Muscle of leg (tissue), 11 donors: ENCODE data around the gene LTO1. TPM values are rescaled to one million over a fixed set of nuclear protein-coding genes. Genes with fewer than 3 reads are reported as not detected.

Experiments
- DNase-seq: peaks from one replicate; pipeline ENCODE4 v3.0.0; 2013
- H3K27ac ChIP-seq: one replicate; pipeline ENCODE4 v1.5.1; 2013; ENCODE audit warnings: mild to moderate bottlenecking, low read length, control low read depth
- H3K27me3 ChIP-seq: one replicate; pipeline ENCODE4 v1.6.1; 2013; ENCODE audit warnings: low read length; ENCODE audit not compliant: control insufficient read depth, insufficient read depth
- H3K36me3 ChIP-seq: one replicate; pipeline ENCODE4 v1.6.1; 2013; ENCODE audit warnings: low read length; ENCODE audit not compliant: control insufficient read depth, insufficient read depth
- H3K4me1 ChIP-seq: one replicate; pipeline ENCODE4 v1.6.1; 2013; ENCODE audit warnings: low read length; ENCODE audit not compliant: control insufficient read depth, insufficient read depth
- H3K4me3 ChIP-seq: one replicate; pipeline ENCODE4 v1.5.1; 2013; ENCODE audit warnings: low read length, control low read depth
- H3K9me3 ChIP-seq: replicated peaks from 2 replicates; pipeline ENCODE4 v1.6.1; 2013; ENCODE audit warnings: low read depth, low read length; ENCODE audit not compliant: control insufficient read depth
- WGBS: methylation state at CpG from one replicate; pipeline ENCODE4 v1.1.5; 2013; ENCODE audit warnings: missing lambda C conversion rate; ENCODE audit not compliant: insufficient coverage; 5-methylcytosine and 5-hydroxymethylcytosine counted together
- polyA plus RNA-seq, 8 donors: library from polyadenylated mRNA; unstranded; fragments of 120-200 nt; gene quantifications; one replicate each; pipeline versions ENCODE4 v1.2.1 to v1.2.3, GENCODE V29; 2013; ENCODE audit warnings: inconsistent platforms in 1 of 8, low replicate concordance in 1 of 8; ENCODE audit not compliant: insufficient read length in 8 of 8, insufficient read depth in 1 of 8
- total RNA-seq: library from RNA; stranded (reverse); fragments of 120-200 nt; gene quantifications from one replicate; pipeline ENCODE4 v1.2.4, GENCODE V29; 2013

The LTO1 gene
- total and polyA plus RNA-seq, 9 donors = 12.2 to 22.2 (median 18.7) TPM

- DNase-seq = peak; percentile 90
These were observed 34.1 kb downstream of the LTO1 start, which contains the start of gene CCND1 for GRCh38 chr11:69640995-69641581. CCND1 (plus strand) TSS chr11:69641156; CDS start chr11:69641314, 158 bp downstream.

GRCh38 chr11:69640260-69640994 lies 34.7 kb downstream of the LTO1 start:
- Histone ChIP-seq H3K27me3 (peaks cover 57% of the 10 kb centered on the region), H3K9me3 (no peaks in the 10 kb centered on the region), H3K36me3 (peaks cover 17% of the 10 kb centered on the region), H3K4me1 (peaks cover 70% of the 10 kb centered on the region), H3K4me3 (peak overlapping the region; percentile 85), H3K27ac (peak overlapping the region; percentile 57)
- DNase-seq = peak; percentile 43
- WGBS = 1% methylated on average over 39 of the region's 43 CpGs

More at GRCh38 chr11:69640995-69641581, 34.1 kb downstream of the LTO1 start, which contains the start of gene CCND1:
- H3K27me3 ChIP-seq = peaks cover 54% of the 10 kb centered on the region
- H3K27ac ChIP-seq = peak within 1 kb of the TSS; percentile 75
- H3K4me1 ChIP-seq = peaks cover 72% of the 10 kb centered on the region
- under 1% methylated on average over 33 of the region's 49 CpGs for WGBS
- H3K4me3 ChIP-seq = peak within 1 kb of the TSS; percentile 85
- H3K36me3 ChIP-seq = peaks cover 23% of the 10 kb centered on the region
- H3K9me3 ChIP-seq = no peaks in the 10 kb centered on the region

GRCh38 chr11:69639831-69640230 lies 35.3 kb downstream of the LTO1 start:
- H3K27me3 ChIP-seq = peaks cover 57% of the 10 kb centered on the region
- peak overlapping the region; percentile 57 for H3K27ac ChIP-seq
- peaks cover 64% of the 10 kb centered on the region for H3K4me1 ChIP-seq
- WGBS = no CpG with 5 or more reads among the region's 9 CpGs
- no peak for DNase-seq
- no peaks in the 10 kb centered on the region for H3K9me3 ChIP-seq
- H3K36me3 ChIP-seq = peaks cover 11% of the 10 kb centered on the region
- peak overlapping the region; percentile 85 for H3K4me3 ChIP-seq

- Histone ChIP-seq H3K27ac (peak overlapping the region; percentile 86), H3K27me3 (peaks cover 57% of the 10 kb centered on the region)
These were observed 36.0 kb downstream of the LTO1 start for GRCh38 chr11:69638941-69639681.

GRCh38 chr11:69637941-69638871 lies 36.9 kb downstream of the LTO1 start:
- peak overlapping the region; percentile 86 for H3K27ac ChIP-seq
- peaks cover 57% of the 10 kb centered on the region for H3K27me3 ChIP-seq
- H3K36me3 ChIP-seq = no peaks in the 10 kb centered on the region
- WGBS = under 1% methylated on average over 70 of the region's 78 CpGs
- DNase-seq = peak; percentile 79
- peaks cover 50% of the 10 kb centered on the region for H3K4me1 ChIP-seq
- peak overlapping the region; percentile 47 for H3K4me3 ChIP-seq
- no peaks in the 10 kb centered on the region for H3K9me3 ChIP-seq

More at GRCh38 chr11:69638941-69639681, 36.0 kb downstream of the LTO1 start:
- peak; percentile 98 for DNase-seq
- Histone ChIP-seq H3K9me3 (no peaks in the 10 kb centered on the region), H3K4me3 (peak overlapping the region; percentile 47), H3K4me1 (peaks cover 57% of the 10 kb centered on the region), H3K36me3 (peaks cover 4% of the 10 kb centered on the region)
- WGBS = under 1% methylated on average over 42 of the region's 64 CpGs

GRCh38 chr11:69637198-69637940 lies 37.8 kb downstream of the LTO1 start:
- peak overlapping the region; percentile 47 for H3K4me3 ChIP-seq
- no peaks in the 10 kb centered on the region for H3K36me3 ChIP-seq
- DNase-seq = no peak
- peaks cover 50% of the 10 kb centered on the region for H3K4me1 ChIP-seq
- peaks cover 55% of the 10 kb centered on the region for H3K27me3 ChIP-seq
- no peak overlapping the region for H3K27ac ChIP-seq
- no peaks in the 10 kb centered on the region for H3K9me3 ChIP-seq
- 3% methylated on average over 51 of the region's 67 CpGs for WGBS

- H3K27ac ChIP-seq = peak overlapping the region; percentile 15
- peak; percentile 90 for DNase-seq
- no peaks in the 10 kb centered on the region for H3K9me3 ChIP-seq
- peak overlapping the region; percentile 37 for H3K4me3 ChIP-seq
- WGBS = 1% methylated on average over 63 of the region's 63 CpGs
- H3K27me3 ChIP-seq = peaks cover 49% of the 10 kb centered on the region
- H3K4me1 ChIP-seq = peaks cover 50% of the 10 kb centered on the region
- H3K36me3 ChIP-seq = no peaks in the 10 kb centered on the region
These were observed 38.5 kb downstream of the LTO1 start for GRCh38 chr11:69636512-69637197.

GRCh38 chr11:69635804-69636511 lies 39.2 kb downstream of the LTO1 start:
- Histone ChIP-seq H3K27ac (peak overlapping the region; percentile 15), H3K4me3 (peak overlapping the region; percentile 23), H3K9me3 (no peaks in the 10 kb centered on the region), H3K27me3 (peaks cover 42% of the 10 kb centered on the region), H3K36me3 (no peaks in the 10 kb centered on the region), H3K4me1 (peaks cover 47% of the 10 kb centered on the region)
- 8% methylated on average over 16 of the region's 17 CpGs for WGBS
- no peak for DNase-seq
